Germinal center (tissue), 1 donor: ENCODE data around the gene LMF2.
A peak's percentile ranks its signal among the peaks of the same experiment; 100 is the strongest.

Source experiments
- DNase-seq: peaks from one replicate; pipeline ENCODE4 v3.0.0; 2012; ENCODE audit warnings: mixed read lengths, low spot score

The LMF2 gene

GRCh38 chr22:50535113-50535512 is 27.6 kb upstream of the LMF2 start:
- peak; percentile 5 for DNase-seq

GRCh38 chr22:50533856-50534711 is 26.6 kb upstream of the LMF2 start:
- peak; percentile 5 for DNase-seq

- no peak for DNase-seq
These were observed 25.6 kb upstream of the LMF2 start for GRCh38 chr22:50532824-50533796.

- DNase-seq = no peak
These were observed 24.6 kb upstream of the LMF2 start for GRCh38 chr22:50531962-50532674.

- DNase-seq = peak; percentile 70
These were observed 24.1 kb upstream of the LMF2 start for GRCh38 chr22:50531546-50531961.

- DNase-seq = peak; percentile 75
These were observed 23.5 kb upstream of the LMF2 start for GRCh38 chr22:50530877-50531545.

- no peak for DNase-seq
These were observed 23.0 kb upstream of the LMF2 start for GRCh38 chr22:50530580-50530876.

- peak; percentile 85 for DNase-seq
These were observed 22.5 kb upstream of the LMF2 start, which contains the start of gene TYMP for GRCh38 chr22:50529897-50530579. TSS of gene TYMP (minus strand) at chr22:50530012. CDS start at chr22:50529709, 303 bp downstream.

- DNase-seq = no peak
These were observed 22.0 kb upstream of the LMF2 start for GRCh38 chr22:50529416-50529896.

GRCh38 chr22:50528682-50529415 is 21.3 kb upstream of the LMF2 start:
- DNase-seq = no peak

GRCh38 chr22:50527921-50528681 is 20.6 kb upstream of the LMF2 start:
- DNase-seq = no peak

- DNase-seq = no peak
These were observed 19.6 kb upstream of the LMF2 start for GRCh38 chr22:50526834-50527801.

GRCh38 chr22:50526108-50526833 is 18.8 kb upstream of the LMF2 start:
- peak; percentile 84 for DNase-seq

GRCh38 chr22:50525858-50526107 is 18.3 kb upstream of the LMF2 start:
- no peak for DNase-seq

GRCh38 chr22:50525104-50525857 is 17.8 kb upstream of the LMF2 start, which contains the start of gene SCO2:
TSS of gene SCO2 (minus strand) at chr22:50525598. CDS start at chr22:50524411, 1,187 bp downstream.
- DNase-seq = peak; percentile 99

GRCh38 chr22:50524676-50525103 is 17.2 kb upstream of the LMF2 start:
- DNase-seq = no peak
